Testis (tissue), 2 donors: Measurements from ENCODE around the gene NAP1L4.

Source experiments
- CTCF ChIP-seq, 3 experiments: fragments of 450-650 bp in 2 of 3; fragments of 200-600 bp in 1 of 3; sonication (generic) in 1 of 3; IDR thresholded peaks; one replicate each; pipeline ENCODE4 v1.5.1; 2016 to 2019; ENCODE audit warnings: antibody characterized with exemption in 3 of 3, mild to moderate bottlenecking in 2 of 3, moderate library complexity in 1 of 3
- POLR2A ChIP-seq: fragments of 450-650 bp; IDR thresholded peaks from one replicate; pipeline ENCODE4 v1.6.1; 2017; ENCODE audit warnings: antibody characterized with exemption, mild to moderate bottlenecking, moderate library complexity

- TF ChIP-seq CTCF (IDR thresholded peaks at IDR 0.05) (peak; percentile 31 to 47 (median 39)), POLR2A (no peak)
These were observed 29.0 kb upstream of the NAP1L4 start for GRCh38 chr11:3021125-3021524.
